Measurements from ENCODE around the gene IRAK1.
"Not testable (repeated sequence)": the region's sequence is repeated elsewhere in the genome, so short reads cannot be mapped to it uniquely, and the experiment has no call there.

The IRAK1 gene

GRCh38 chrX:153993978-153994377 is 25.7 kb downstream of the IRAK1 start:
- no peak for DNase-seq

- DNase-seq, result no peak
These were observed 26.6 kb downstream of the IRAK1 start for GRCh38 chrX:153993079-153993478.

DNA sequence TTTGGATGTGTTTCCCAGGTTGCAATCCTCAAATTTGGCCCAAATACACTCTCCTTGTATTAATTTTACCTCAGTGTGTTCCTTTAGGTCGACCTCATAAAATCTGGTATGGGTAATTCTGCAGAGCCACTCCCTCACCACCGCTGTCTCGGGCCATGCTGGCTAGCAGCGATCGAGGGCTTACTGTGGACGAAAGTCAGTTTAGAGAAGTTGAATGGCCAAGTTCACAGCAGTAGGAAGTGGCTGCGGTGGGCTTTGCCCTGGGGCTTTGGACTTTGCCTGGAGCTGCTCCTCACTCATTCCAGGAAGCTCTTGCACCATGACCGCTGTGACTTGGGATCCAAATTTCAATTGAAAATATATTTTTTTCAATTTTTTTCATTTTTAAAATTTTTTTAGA is 27.5 kb downstream of the IRAK1 start:
- DNase-seq, result no peak

GRCh38 chrX:153991013-153991580 is 28.6 kb downstream of the IRAK1 start:
- no peak for DNase-seq

- DNase-seq, result no peak
These were observed 29.6 kb downstream of the IRAK1 start for GRCh38 chrX:153989973-153990655.

- no peak for DNase-seq
These were observed 31.2 kb downstream of the IRAK1 start for GRCh38 chrX:153988493-153988892.

- DNase-seq, result peak; percentile 49
These were observed 35.1 kb downstream of the IRAK1 start for GRCh38 chrX:153984351-153985178.

DNA sequence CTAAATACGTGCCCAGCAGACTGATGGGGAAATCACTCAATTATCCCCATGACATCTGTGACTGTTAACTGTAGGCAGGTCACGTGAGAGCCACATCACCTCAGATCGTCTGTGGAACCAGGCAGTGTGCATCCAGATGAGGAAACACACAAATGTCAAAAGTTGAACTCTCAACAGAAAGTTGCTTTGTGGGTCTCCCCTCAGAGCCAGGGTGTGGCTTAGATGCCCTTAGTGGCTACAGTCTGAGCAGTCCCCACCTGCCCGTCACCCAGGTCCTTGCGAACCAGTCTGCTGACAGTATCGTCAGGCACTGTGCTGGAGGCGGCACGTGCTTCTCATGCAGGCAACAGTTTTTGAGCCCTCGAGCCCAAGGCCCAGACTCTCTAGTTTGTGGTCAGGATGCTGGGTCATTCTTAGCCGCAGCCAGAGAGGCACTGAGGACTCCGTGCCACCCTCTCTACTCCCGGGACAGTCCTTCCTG is 36.3 kb downstream of the IRAK1 start:
- no peak for DNase-seq

GRCh38 chrX:153981771-153982533 is 37.8 kb downstream of the IRAK1 start:
- peak; percentile 75 for DNase-seq

DNA sequence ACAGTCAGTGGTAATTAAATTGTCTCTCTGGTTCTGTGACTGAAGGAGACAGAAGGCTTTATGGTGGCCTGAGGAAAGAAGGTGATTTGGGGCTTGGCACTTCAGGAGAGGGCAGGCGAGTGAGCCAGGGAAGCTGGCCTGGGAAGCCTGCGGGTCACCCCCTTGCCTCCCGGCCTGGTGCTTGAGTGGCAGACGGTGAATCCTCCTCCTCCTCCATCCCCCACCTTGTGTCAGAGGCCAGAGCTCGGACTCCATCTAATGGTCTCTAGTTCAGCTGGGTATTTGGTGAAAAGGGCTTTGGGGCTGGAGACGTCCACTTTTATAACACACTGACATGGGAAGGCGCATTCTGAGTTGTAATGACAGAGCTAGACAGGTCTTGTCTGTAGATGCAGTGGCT is 38.5 kb downstream of the IRAK1 start:
- DNase-seq, result no peak

GRCh38 chrX:153980394-153980793 is 39.3 kb downstream of the IRAK1 start:
- not testable (repeated sequence) for DNase-seq

DNA sequence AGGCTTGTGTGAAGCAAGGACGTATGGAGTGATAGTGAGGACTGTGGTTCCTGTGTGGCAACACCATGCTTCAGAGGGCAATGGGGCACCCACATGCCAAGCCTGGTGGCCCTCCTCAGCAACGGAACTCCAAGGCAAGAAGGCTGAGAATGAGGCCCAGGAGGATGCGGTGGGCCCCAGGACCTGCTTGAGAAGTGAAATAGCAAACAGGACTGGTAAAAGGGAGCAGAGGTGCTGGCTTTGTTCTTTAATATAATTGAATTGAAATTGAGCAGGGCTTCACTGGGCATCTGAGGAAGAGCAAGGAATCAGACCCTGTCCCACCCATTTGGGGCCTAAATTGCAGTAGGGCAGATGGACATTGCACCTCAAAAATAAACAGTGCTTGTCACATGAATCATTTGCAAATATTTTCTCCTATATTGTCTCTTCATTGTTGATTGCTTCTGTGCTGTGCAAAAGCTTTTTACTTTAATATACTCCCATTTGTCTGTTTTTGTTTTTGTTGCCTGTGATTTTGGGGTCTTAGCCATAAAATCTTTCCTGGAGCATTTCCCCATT is 44.9 kb downstream of the IRAK1 start:
- peak; percentile 34 for DNase-seq

DNA sequence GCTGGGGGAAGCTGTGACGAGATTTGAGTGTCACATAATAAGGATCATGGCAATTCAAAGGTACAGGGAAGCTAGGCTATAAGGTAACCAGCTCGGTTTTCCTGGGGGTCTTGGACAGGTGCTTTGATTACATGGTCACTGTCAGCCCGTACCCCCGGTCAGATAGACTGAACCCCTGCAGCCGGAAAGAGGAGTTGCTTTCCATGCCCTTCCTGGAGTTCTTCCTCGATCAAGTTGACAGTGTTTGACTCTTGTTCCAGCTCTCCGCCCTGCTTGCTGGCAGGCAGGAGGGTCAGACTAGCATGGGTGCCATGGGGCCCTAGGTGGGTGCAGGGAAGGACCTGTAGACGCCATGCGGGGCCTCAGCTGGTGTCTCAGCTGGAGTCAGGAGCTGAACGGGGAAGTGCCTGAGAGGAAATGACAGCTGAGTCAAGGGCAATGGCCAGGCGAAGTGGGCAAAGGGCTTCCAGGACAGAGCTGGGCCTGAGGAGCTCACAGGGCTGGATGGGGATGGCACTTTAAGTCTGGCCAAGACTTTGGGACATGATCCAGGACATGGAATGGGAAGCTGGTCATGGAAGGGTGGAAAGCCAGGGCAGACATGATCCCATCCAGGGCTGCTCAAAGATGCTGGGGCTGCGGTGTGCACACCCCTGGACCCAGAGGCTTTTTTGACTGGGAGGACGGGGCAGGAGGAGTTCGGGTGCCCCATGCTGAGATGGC is 45.5 kb downstream of the IRAK1 start:
- no peak for DNase-seq

GRCh38 chrX:153973127-153974002 is 46.3 kb downstream of the IRAK1 start:
- no peak for DNase-seq

DNA sequence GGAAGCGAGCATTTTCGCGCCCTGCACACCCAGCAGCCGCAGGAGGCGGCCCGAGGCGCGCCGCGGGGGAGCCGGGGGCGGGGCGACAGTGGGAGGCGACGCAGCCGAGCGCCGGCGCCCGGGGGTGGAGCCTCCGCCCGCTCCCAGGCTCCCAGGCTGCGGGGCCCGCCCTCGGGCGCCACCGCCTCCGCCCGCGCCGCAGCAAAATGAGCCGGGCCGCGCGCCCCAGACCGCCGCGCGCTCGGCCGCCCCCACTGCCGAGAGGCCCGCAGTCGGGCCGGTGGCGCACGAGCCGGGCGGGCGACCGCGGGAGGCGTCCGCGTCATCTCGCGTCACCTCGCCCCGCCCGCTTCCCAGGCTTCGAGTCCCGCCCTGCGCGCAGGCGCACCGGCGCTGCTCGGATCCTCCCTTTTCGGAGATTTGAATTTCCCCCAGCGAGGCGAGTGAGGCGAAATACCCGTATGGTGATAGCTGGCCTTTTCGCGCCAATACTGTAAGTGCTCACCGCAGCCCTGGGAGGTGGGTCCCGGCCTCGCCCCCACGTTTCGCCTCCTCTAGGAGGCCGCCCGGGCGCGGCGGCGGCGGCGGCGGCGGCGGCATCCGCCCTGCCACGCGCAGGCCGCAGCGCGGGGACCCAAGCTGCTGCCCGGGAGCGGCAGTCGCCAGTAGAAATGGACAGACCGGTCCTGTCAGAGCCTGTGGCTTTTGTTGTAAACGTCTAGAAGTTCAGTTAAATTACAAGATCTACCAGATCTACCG is 47.2 kb downstream of the IRAK1 start, which contains the start of gene TMEM187:
Gene TMEM187, plus strand, starts transcription at position 387 of the 759 bp plus-strand sequence. CDS start 9,309 bp downstream, outside the sequence.
- DNase-seq, result peak; percentile 94

GRCh38 chrX:153971450-153972367 is 48.0 kb downstream of the IRAK1 start, which contains the start of gene HCFC1:
Gene HCFC1 (minus strand): TSS chrX:153971818. CDS start chrX:153970840, 978 bp downstream.
- DNase-seq, result peak; percentile 92

GRCh38 chrX:153971124-153971449 is 48.6 kb downstream of the IRAK1 start:
- DNase-seq, result peak; percentile 89

DNA sequence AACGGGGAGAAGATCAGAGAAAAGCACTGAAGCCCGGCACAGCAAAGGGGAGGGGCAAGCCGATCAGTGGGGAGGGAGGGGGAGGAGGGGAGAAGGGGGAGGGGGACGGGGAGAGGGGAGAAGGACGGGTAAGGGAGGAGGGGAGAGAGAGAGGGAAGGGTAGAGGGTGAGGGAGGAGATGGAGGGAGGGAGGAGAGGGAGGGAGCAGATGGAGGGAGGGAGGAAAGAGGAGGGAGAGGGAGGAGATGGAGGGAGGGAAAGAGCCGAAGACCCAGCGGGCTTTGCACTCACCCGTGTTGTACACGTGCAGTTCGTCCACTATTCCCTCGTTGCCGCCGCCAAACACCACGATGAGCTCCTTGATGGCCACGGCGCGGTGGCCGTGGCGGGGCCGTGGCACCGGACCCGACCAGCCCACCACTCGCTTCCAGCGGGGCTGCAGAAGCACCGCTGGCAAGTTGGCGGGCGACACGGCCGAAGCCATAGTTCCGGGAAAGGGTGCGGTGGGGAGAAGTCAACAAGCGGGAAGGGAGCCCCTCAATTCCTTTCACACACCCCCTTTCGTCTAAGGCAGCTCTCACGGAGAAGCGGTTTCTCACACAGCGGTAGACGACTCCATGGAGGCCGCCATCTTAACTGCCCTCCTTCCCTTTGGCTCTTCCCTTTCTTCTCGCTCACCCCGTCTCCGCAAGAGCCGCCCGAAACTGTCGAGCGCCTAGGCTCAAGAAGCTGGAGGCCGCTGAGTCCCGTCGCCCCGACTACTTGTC is 49.2 kb downstream of the IRAK1 start:
- DNase-seq, result peak; percentile 82

Measured in hematopoietic multipotent progenitor cell treated with erythropoietin and hydrocortisone succinate and interleukin-3 and kit ligand, for 6 days (in vitro differentiated cells).